HG03060 (cell line): ENCODE measurements around the gene SLX1A.
"Not testable (repeated sequence)": the region's sequence is repeated elsewhere in the genome, so short reads cannot be mapped to it uniquely, and the experiment has no call there.

Source experiments
- ATAC-seq: cut with Tn5 transposase; IDR thresholded peaks from one replicate; pipeline ENCODE4 v1.9.1; 2021; ENCODE audit warnings: low read depth, moderate number of reproducible peaks; ENCODE audit not compliant: unreplicated experiment

Gene SLX1A

GRCh38 chr16:30207063-30207704 is 13.5 kb downstream of the SLX1A start:
- not testable (repeated sequence) for ATAC-seq

GRCh38 chr16:30209032-30209431 is 15.4 kb downstream of the SLX1A start:
- not testable (repeated sequence) for ATAC-seq

- ATAC-seq: not testable (repeated sequence)
Measured at GRCh38 chr16:30211414-30211813, 17.7 kb downstream of the SLX1A start.

- ATAC-seq: not testable (repeated sequence)
Measured at GRCh38 chr16:30217082-30217481, 23.4 kb downstream of the SLX1A start.
